GM21367 (cell line): ENCODE measurements around the gene COPG1.
"Not testable (repeated sequence)": the region's sequence is repeated elsewhere in the genome, so short reads cannot be mapped to it uniquely, and the experiment has no call there.

Experiments used
- ATAC-seq: cut with Tn5 transposase; IDR thresholded peaks from one replicate; pipeline ENCODE4 v1.9.1; 2021; ENCODE audit not compliant: unreplicated experiment

Gene COPG1

DNA sequence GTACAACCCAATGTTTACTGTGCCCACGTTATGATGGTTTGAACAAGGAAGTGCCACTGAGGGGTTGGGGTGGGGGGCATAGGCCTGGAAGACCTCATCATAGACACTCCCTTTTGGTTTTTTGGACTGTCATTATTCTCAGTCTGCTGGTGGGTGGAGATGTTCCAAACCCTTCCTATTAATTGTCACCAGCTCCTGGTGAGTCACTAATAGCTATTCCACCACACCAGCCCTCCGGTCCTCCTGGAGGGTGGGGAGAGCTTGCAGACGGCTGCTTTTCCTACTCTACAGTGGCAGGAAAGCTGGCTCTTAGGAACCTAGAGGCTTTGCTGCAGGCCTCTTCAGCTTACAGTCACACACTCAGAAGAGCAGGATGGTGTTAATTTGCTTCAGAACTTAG, 9.0 kb upstream of the COPG1 start:
- ATAC-seq: no peak

GRCh38 chr3:129245141-129245540, 4.3 kb upstream of the COPG1 start:
- no peak for ATAC-seq

DNA sequence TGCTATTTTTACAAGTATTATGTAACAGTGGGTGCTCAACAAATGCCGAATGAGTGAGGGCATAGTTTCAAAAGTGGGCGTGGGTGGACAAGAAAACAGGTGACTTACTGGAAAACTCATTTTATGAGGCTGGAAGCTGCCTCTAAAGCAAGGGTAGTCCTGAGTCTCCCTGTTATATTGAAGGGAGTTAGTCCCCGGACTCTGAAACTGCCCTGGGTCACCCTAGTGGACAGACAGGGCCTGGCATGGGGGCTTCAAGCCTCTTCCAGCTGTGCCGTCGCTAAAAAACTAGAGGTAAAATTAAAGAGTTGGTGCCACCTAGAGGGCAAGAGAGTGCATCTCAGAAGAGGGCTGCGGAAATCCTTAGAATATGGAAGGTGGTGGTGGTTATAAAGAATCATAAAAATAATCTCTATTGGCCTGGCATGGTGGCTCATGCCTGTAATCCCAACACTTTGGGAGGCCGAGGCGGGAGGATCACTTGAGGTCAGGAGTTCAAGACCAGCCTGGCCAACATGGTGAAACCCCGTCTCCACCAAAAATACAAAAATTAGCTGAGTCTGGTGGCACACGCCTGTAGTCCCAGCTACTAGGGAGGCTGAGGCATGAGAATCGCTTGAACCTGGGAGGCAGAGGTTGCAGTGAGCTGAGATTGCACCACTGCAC, 3.6 kb upstream of the COPG1 start:
- ATAC-seq: not testable (repeated sequence)

- no peak for ATAC-seq
These were observed 2.8 kb upstream of the COPG1 start for GRCh38 chr3:129246636-129247035.

DNA sequence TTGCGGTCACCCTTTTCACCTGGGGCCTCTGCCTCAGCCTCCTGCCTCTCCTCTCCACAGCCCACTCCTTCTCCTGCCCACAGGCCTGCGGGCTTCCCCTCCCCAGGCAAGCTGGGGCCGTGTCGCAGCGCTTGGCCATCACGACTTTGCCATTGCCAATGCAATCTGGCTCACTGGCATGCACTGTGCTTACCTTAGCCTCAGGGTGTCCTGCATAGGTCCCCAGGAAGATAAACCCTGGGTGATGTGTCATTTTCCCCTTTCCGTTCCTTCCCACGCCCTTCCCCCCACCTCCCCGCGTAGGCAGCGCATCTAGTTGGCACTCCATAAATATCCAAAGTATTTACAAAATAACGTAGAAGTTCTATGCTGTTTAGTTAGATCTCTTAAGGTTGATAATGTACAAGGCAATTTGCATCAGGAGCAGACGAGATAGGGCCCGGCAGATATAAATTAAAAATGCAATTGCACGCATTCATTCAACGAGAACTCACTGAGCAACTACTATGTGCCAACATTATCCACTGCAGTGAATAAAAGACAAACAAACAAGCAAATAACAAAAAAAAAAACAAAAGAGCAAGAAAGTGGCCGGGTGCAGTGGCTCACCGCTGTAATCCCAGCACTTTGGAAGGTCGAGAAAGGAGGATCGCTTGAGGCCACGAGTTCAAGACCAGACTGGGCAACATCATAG, 973 bp upstream of the COPG1 start:
- no peak for ATAC-seq

DNA sequence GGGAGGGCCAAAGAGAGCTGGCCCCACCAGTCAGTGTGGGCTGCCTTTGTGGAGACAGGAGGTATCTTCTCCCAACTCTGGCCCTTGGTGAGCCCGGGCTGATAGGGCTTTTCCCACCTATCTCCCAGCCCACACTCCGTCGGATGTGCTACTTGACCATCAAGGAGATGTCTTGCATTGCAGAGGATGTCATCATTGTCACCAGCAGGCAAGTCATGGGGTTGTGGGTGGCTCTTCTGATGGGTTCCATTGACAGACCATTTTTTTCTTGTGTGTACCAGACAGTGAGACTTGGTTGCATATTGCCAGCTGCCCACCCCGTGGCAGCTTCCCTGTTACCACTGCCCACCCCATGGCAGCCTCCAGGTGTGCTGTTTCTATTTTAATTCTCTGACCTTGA, 3.3 kb downstream of the COPG1 start:
- no peak for ATAC-seq

GRCh38 chr3:129254536-129255230, 5.3 kb downstream of the COPG1 start:
- ATAC-seq: no peak

DNA sequence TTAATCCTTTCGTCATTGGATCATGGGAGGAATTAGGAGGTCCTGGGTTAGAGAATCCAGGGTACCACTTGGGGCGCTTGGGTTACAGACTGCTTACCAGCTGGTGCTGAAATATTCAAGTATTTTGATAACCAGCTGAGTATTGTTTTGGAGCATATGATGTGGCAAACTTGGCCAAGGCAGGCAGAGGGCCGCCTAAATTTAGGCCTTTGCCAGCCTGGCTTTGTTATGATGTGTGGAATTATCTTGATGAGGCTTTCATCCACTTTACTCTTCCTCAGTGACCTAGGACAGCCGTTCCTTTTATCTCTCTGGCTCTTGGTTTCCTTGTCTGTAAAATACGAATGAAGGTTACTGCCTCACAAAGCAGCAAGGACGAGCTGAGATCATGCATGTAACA, 6.9 kb downstream of the COPG1 start:
- no peak for ATAC-seq

- ATAC-seq: no peak
These were observed 8.2 kb downstream of the COPG1 start for GRCh38 chr3:129257609-129258008.

- ATAC-seq: no peak
These were observed 10.4 kb downstream of the COPG1 start for GRCh38 chr3:129259612-129260477.

GRCh38 chr3:129260606-129261005, 11.2 kb downstream of the COPG1 start:
- no peak for ATAC-seq

DNA sequence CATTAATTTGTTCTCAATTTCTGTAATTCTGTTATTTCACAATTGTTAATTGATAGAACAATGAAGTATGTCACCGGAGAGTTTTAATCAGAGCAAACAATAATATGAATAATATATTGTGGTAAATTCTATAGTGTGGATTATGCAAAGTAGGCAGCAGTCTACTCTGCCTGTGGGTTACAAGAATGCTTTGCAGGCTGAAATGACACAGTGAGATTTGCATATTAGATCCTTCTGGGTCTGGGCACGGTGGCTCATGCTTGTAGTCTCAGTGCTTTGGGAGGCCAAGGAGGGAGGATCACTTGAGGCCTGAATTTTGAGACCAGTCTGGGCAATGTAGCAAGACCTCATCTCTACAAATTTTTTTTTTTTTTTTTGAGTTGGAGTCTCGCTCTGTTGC, 12.5 kb downstream of the COPG1 start:
- ATAC-seq: no peak

DNA sequence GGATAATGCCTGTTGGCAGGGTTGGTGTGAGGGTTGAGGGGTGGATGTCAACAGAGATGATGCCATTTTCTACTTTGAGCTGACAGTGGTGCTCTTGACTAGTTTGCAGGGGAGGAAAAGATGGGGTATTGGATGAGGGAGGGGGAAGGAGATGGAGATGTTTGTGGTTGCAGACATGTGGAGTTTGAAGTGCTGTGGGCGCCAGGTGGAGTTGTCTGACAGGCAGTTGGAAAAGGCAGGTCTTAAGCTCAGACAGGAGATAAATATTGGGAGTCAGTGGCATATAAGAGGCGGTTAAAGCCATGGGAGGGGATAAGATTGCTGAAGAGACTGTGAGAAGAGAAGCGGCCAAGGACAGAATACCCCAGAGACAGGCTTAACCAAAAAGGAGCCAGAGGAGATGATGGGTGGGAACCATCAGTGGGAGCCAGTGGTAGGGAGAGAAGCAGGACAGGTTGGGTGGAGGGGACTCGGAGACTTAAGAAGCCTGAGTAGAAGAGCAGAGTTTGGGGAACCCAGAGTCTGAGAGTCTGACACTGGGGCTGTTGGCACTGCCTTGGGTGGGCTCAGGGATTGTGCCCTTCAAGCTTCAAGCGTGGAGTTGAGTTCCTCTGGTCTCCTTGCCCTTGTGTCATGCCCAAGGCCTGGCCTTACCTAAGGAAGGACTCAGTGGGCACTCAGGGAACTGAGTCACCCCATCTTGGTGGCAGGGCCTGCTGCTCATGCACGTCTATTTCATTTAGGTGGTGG, 13.9 kb downstream of the COPG1 start:
- ATAC-seq: no peak

DNA sequence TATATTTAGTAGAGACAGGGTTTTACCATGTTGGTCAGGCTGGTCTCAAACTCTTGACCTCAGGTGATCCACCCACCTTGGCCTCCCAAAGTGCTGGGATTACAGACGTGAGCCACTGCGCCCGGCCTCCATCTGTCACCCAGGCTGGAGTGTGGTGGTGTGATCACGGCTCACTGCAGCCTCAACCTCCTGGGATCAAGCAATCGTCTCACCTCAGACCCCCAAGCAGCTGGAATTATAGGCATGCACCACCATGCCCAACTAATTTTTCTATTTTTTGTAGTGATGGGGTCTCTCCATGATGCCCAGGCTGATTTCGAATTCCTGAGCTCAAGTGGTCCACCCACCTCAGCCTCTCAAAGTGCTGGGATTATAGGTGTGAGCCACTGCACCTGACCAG, 15.6 kb downstream of the COPG1 start:
- not testable (repeated sequence) for ATAC-seq

GRCh38 chr3:129266651-129267050, 17.2 kb downstream of the COPG1 start:
- ATAC-seq: no peak

DNA sequence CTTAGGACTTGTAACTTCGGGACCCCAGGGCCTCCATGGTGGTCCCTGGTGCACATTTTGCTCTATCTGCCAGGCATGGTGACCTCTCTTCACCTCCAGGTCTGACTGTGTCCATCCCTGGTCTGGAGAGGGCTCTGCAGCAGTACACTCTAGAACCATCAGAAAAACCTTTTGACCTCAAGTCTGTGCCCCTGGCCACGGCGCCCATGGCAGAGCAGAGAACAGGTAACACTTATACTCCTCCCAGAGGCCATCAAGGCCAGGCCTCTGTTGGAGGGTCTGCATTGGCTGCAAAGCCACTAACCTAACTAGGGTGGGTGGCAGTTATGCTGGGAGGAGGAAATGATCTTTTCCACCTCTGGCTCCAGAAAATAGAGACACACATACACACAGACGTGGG, 19.0 kb downstream of the COPG1 start:
- no peak for ATAC-seq

DNA sequence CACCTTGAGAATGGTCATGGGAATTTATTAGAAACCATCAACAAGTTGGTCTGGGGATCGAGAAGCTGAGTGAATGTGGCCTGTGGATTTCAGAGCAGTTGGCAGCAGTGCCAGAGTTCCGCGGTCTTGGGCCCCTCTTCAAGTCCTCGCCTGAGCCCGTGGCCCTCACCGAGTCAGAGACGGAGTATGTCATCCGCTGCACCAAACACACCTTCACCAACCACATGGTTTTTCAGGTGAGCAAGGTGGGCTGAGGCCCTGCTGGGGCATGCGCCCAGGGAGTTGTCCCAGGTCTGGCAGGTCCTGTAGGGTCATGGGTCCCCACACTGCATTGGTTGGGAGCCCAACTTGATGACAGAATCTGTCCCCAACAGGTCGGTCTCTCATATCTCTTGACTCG, 22.3 kb downstream of the COPG1 start:
- no peak for ATAC-seq

DNA sequence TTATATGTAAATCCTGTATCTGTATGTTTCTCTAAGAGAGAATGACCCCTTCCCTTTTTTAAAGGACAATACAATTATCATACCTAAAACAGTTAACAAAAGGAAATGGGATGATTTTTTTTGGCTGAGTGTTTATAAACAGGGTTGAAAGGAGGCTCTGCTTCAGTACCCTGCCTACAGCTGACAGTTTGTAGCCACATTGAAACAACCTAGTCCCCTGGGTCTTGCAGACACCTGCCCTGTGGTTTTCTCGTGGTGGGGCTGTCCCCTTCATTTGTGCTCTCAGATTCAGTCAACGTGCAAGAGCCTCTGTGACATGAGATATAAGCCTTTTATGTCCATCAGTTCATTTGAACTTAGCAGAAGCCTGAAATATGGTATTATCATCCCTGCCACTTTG, 27.0 kb downstream of the COPG1 start:
- ATAC-seq: peak; percentile 81

DNA sequence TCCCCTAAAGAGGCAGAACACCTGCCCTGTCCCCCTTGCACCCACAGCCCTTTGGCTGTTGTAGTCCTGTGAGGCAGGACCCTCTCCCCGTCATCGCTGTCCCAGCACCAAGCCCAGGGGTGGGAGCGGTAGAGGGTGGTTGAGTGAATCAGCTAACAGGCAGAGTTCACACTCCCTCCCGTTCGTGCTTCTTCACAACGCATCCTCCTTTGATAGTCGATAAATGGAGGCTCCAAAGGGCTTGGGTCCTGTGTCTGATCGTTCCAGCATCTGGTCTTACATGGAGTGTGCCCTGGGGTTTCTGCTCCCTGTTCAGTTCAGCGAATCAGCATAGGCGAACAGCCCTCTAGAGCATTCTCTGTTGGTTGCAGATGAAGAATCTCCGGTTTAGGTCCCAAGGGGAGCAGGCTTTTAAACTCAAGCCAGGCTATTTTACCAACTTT, 28.4 kb downstream of the COPG1 start:
- no peak for ATAC-seq

DNA sequence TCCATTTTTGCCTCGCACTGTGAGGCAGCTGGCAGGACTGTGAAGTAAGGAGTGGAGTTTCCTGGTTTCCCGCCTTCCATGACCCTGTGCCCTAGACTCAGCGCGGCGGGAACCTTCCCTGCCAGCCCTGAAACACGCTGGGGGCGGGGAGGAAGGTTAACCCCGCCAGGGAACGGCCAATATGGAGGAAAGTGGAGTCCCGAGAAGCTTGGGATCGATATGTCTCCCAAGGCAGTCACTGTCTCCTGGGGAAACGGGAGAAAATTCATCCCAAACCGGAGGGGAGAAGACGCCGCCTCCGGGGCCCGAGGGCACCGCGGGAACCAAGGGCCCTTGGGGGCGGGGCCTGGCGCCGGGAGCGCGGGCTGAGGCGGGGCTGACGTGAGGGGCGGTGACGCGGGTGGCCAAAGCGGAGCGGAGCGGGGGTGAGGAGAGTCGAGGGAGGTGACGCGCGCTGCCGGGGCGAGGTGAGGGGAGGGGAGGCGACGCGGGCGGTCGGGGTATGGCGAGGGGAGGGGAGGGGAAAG, 29.1 kb downstream of the COPG1 start, which contains the start of gene HMCES:
HMCES (plus strand) TSS at position 432 of the 527 bp plus-strand sequence. CDS start 863 bp downstream, outside the sequence.
- ATAC-seq: peak; percentile 43
